Spleen (tissue), 7 donors: Measurements from ENCODE around the gene ATP8A2.

ENCODE experiments used
- POLR2AphosphoS5 ChIP-seq, 3 donors: sonication (generic); formaldehyde crosslinking; IDR thresholded peaks; one replicate each; pipeline ENCODE4 v1.5.1; 2017; ENCODE audit warnings: antibody characterized with exemption in 3 of 3
- TF ChIP-seq, protein P1 (sequence below), 11 experiments: fragments of 200-600 bp in 7 of 11; fragments of 450-650 bp in 4 of 11; sonication (generic) in 4 of 11; IDR thresholded peaks in 8 of 11; conservative IDR thresholded peaks in 3 of 11; 1 replicate in 7 of 11; 2 replicates in 4 of 11; pipeline versions ENCODE4 v1.4.0 to v1.8.0; 2016 to 2021; ENCODE audit warnings: antibody characterized with exemption in 11 of 11, inconsistent platforms in 4 of 11, mild to moderate bottlenecking in 1 of 11
- donor health status: DM: no; HTN: no; CAD: no; lungs with moderate emphysema.
- donor health status: DM: no; HTN: no; CAD: no.
- donor health status: DM: no; HTN: no; CAD: no.

DNA sequence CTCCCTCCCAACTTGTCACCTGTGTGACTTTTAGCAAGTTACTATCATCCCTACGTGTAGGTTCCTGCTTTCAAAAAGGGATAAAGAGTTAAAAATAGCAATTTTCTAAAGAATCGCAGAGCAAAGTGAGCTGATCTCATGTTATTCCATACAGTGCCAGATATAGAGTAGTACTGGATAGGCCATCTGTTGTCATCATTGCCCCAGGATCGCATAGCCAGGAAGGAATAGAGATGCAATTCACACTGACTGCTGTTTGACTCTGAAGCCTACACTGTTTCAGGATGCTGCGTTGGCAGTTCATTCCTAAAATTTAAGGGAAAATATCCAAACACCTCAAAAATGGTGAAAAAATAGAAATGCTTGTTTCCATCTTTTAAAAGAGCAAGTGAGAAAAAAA lies 541.2 kb downstream of the ATP8A2 start:
- TF ChIP-seq, protein P1, sequence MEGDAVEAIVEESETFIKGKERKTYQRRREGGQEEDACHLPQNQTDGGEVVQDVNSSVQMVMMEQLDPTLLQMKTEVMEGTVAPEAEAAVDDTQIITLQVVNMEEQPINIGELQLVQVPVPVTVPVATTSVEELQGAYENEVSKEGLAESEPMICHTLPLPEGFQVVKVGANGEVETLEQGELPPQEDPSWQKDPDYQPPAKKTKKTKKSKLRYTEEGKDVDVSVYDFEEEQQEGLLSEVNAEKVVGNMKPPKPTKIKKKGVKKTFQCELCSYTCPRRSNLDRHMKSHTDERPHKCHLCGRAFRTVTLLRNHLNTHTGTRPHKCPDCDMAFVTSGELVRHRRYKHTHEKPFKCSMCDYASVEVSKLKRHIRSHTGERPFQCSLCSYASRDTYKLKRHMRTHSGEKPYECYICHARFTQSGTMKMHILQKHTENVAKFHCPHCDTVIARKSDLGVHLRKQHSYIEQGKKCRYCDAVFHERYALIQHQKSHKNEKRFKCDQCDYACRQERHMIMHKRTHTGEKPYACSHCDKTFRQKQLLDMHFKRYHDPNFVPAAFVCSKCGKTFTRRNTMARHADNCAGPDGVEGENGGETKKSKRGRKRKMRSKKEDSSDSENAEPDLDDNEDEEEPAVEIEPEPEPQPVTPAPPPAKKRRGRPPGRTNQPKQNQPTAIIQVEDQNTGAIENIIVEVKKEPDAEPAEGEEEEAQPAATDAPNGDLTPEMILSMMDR (IDR thresholded peaks at IDR 0.05 in 8 of 11, conservative IDR thresholded peaks at IDR 0.05 in 3 of 11) = no peak
- no peak for TF ChIP-seq POLR2AphosphoS5 (IDR thresholded peaks at IDR 0.05)
